GM19025 (cell line): ENCODE measurements around the gene TICAM2.

Source experiments
- ATAC-seq: cut with Tn5 transposase; IDR thresholded peaks from one replicate; pipeline ENCODE4 v1.9.1; 2021; ENCODE audit warnings: mild to moderate bottlenecking, low read depth, moderate library complexity; ENCODE audit not compliant: unreplicated experiment

TICAM2 gene

DNA sequence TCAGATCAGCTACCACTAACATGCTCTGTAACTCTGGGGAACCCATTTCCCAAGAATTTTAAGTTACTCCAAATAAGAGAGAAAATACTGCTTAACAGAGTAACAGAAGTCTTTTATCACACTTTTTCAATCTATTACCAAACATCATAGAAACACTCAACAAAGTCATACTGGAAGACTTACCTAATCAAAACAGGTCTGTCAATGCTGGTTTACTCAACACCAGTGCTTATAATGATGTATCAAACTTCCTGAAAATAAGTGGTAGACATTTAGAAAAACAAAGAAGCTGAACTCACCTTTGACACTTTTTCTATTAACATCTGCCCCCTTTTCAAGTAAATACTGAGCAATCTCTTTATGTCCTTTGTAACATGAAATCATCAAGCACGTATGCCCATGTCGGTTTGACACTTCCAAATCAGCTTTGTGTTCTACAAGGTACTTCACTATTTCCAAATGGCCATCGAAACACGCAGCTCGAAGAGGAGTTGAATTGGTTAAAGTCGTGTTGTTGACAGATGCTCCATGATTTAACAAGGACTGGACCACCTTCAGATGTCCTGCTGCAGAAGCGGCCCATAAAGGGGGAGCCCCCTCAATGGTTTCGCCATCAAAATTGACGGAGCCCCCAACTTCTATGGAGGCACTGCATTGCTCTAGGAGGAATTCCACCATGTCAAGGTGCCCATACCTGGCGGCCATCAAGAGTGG lies 59.5 kb downstream of the TICAM2 start:
- no peak for ATAC-seq

DNA sequence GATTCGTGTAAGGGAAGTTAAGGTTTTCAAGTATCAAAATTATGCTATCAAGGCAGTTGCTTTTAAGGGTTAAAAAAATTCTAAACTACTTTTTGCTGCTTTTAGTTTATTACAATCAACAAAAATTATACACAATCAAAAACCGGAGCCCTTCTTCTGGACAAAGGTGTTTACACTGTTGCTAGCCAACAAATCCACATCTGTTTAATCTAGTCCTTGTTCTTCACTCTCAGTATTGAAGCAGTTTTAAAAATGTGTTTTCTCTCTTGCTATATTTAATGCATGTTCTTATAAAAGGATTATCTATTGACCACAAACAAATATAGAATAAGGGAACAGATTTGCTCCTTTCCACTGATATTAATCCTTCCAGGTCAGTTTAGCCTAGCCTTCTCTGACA lies 60.2 kb downstream of the TICAM2 start:
- no peak for ATAC-seq

DNA sequence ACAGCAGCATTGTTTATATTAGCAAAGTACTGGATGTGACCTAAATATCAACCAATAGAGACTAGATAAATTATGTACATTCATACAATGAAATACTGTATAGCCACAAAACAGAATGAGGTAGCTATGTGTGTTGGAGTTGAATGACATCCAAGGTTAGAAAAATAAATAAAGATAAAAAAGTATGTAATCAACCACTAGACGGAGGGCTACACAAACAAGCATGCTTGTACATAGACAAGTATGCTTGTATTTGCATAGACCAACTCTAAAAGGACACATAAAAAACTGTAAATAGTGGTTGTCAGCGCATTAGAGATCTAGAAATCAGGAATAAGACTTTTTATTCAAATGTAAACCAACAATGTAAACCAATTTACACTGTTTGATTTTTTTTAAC lies 60.7 kb downstream of the TICAM2 start:
- no peak for ATAC-seq

DNA sequence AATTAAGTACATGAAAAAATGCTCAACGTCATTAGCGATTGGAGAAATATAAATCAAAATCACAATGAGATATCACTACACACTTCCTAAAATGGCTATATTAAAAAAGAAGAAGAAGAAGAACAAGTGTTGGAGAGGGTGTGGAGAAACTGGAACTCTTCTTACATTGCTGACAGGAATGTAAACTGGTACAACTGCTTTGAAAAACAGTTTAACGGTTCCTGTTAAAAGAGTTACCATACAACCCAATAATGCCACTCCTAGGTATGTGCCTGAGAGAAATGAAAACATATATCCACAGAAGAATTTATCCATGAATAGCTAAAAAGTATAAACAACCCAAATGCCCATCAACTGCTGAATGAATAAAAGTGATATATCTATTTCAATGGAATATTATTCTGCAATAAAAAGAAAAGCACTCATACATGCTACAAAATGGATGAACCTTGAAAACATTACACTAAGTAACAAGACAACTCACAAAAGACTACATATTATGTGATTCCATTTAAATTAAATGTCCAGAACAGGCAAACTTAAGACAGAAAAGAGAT lies 66.7 kb downstream of the TICAM2 start:
- ATAC-seq: no peak

DNA sequence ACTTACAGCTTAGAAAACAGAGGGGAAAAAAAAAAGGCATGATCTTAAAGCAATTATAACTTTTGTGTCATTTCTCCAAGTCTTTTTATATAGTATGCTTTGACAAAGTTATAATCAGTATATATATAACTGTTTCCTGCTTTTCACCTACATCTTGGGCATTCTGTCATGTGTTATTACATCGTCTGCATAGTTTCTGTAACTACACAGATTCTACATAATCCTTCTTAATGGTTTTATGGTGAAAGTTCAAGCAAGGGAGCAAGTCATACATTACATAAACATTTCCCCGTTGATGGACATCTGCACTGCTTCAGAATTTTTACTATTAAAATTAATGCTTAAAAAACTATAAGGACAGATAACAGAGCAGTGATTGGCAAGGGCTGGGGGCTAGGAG lies 69.8 kb downstream of the TICAM2 start:
- no peak for ATAC-seq

DNA sequence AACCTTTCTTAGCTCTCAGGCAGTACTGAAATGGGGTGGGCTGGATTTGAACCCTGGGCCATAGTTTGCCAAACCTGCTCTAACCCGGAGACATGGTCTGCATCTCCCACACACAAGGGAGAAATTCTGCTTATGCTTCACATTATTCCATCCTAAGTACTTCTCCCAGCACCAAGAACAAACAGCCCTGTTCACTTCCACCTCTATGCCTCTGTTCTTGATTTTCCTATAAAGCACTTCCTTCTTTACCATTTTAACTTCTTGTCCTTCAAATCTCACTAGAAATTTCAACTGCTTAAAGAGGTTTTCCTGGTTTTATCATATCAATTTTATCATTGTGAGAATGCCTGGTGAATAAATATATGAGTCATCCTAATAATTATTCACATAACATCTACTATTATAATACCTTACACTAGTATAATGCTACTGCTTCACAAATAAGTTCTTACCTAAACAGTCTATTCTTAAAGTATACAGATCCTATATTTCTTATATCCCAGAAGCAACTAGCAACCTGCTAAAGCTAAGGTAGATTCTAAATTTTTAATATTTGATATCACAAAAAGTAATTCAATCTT lies 70.4 kb downstream of the TICAM2 start:
- ATAC-seq: no peak

DNA sequence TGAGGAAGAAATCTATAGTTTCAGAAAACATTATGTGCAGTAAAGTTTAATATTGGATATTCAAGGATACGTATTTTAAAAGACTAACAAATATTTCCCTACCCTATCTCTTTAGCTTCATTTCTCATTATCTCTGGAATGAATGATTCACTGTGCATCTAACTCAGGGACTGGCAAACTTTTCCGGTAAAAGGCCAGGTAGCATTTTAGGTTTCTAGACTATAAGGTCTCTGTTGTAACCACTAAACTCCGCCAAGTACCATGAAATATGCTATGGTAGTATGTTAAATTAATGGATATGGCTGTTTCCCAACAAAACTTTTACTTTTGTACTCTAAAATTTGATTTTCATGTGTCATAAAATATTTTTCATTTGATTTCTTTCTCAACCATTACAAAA lies 70.9 kb downstream of the TICAM2 start:
- no peak for ATAC-seq

DNA sequence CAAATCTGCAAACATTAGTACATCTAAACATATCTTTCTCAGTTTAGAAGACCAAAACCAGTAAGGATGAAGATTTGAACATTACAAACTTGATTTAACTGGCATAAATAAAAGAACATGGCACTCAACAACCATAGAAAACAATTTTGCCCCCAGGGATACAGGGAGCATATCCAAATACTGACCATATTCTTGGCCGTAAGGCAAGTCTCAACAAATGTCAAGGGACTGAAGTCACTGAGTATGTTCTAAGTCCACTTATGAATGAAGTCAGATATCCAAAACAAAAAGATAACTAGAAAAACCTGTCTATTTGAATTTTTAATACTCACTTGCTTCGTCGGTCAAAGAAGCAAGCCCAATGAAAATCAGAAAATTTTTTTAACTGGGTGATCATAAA lies 71.9 kb downstream of the TICAM2 start:
- ATAC-seq: no peak
